Activated B cell treated with CpG ODN at 0.5 μM for 24 hours (primary cell): ENCODE data around the gene ERICH6B. TPM values are rescaled to one million over a fixed set of nuclear protein-coding genes. Genes with fewer than 3 reads are reported as not detected.
A peak's percentile ranks its signal among the peaks of the same experiment; 100 is the strongest.

Source experiments
- ATAC-seq: fragments of 200-7000 bp; cut with Tn5 transposase; one replicate; pipeline ENCODE4 v1.10.0; 2021; ENCODE audit warnings: low read depth, mild to moderate bottlenecking, moderate library complexity
- CTCF ChIA-PET: fragments of 350-600 bp; sonication (Branson Sonifier 250); formaldehyde crosslinking; loops from one replicate; lab custom pipeline; 2021; ENCODE audit warnings: antibody characterized with exemption; lab: Charles Lee
- POLR2A ChIA-PET: fragments of 350-600 bp; sonication (Branson Sonifier 250); formaldehyde crosslinking; loops from one replicate; lab custom pipeline; 2021; ENCODE audit warnings: antibody characterized with exemption; lab: Charles Lee
- DNase-seq: peaks from one replicate; pipeline ENCODE4 v3.0.0; 2022
- H3K27ac Mint-ChIP-seq: one replicate; pipeline ENCODE4 v1.8.0; 2020; ENCODE audit warnings: mixed read lengths
- H3K27me3 Mint-ChIP-seq: one replicate; pipeline ENCODE4 v1.8.0; 2021; ENCODE audit warnings: mixed read lengths
- H3K36me3 Mint-ChIP-seq: one replicate; pipeline ENCODE4 v1.8.0; 2021; ENCODE audit warnings: low read depth, mixed read lengths
- H3K4me1 Mint-ChIP-seq: one replicate; pipeline ENCODE4 v1.8.0; 2021; ENCODE audit warnings: mixed read lengths
- H3K4me3 Mint-ChIP-seq: one replicate; pipeline ENCODE4 v1.8.0; 2020; ENCODE audit warnings: mild to moderate bottlenecking, mixed read lengths
- H3K9me3 Mint-ChIP-seq: one replicate; pipeline ENCODE4 v1.8.0; 2020; ENCODE audit warnings: mixed read lengths
- CTCF ChIP-seq: fragments of 200-600 bp; IDR thresholded peaks from one replicate; pipeline ENCODE4 v1.8.0; 2022; ENCODE audit warnings: antibody characterized with exemption, mild to moderate bottlenecking
- intact Hi-C: fragments of 100-400 bp; cut with micrococcal nuclease; formaldehyde crosslinking; loops from one replicate; pipeline ENCODE4 v1.15.1; 2024
- total RNA-seq: library from RNA; stranded (reverse); gene quantifications from 2 replicates; pipeline ENCODE4 v1.2.3, GENCODE V29; 2022

The ERICH6B gene
- total RNA-seq, 1 donor from 2014 or later, result not detected

GRCh38 chr13:45516757-45517156, 98.8 kb downstream of the ERICH6B start:
- intact Hi-C loops, result no loop called here

GRCh38 chr13:45512098-45512496, 103.4 kb downstream of the ERICH6B start:
- Mint-ChIP-seq H3K36me3 (peaks cover 71% of the 10 kb centered on the region), H3K27ac (no peak overlapping the region), H3K27me3 (no peaks in the 10 kb centered on the region), H3K9me3 (no peaks in the 10 kb centered on the region), H3K4me1 (peaks cover 8% of the 10 kb centered on the region), H3K4me3 (no peak overlapping the region)
- TF ChIP-seq CTCF, result no peak
- ATAC-seq (no peak), DNase-seq (no peak)
- intact Hi-C loops, result no loop called here
- POLR2A ChIA-PET, result no interaction called here
- CTCF ChIA-PET, result interaction anchor here (1.0 to 1.5 kb wide), 3 partner anchors 9 to 809 kb away, joined by 3 to 5 read pairs (median 5); no protein-coding TSS in a partner anchor

More at GRCh38 chr13:45516757-45517156, 98.8 kb downstream of the ERICH6B start:
- Mint-ChIP-seq H3K27ac (no peak overlapping the region), H3K27me3 (no peaks in the 10 kb centered on the region), H3K36me3 (peaks cover 78% of the 10 kb centered on the region), H3K4me3 (no peak overlapping the region), H3K4me1 (no peaks in the 10 kb centered on the region), H3K9me3 (no peaks in the 10 kb centered on the region)
- POLR2A ChIA-PET, result no interaction called here
- TF ChIP-seq CTCF, result no peak
- CTCF ChIA-PET, result no interaction called here
- DNase-seq (no peak), ATAC-seq (no peak)

- peak; percentile 58 for ATAC-seq
- ChIA-PET POLR2A (no interaction called here), CTCF (interaction anchor here (1.0 to 1.5 kb wide), 4 partner anchors 8 to 810 kb away, joined by 3 to 5 read pairs (median 5); no protein-coding TSS in a partner anchor)
- H3K36me3 Mint-ChIP-seq, result peaks cover 71% of the 10 kb centered on the region
- peak; percentile 83 for TF ChIP-seq CTCF
- intact Hi-C loops, result loop anchor here (1.0 kb wide), 3 partner anchors 464 to 810 kb away; no protein-coding TSS in a partner anchor
- H3K27me3 Mint-ChIP-seq, result no peaks in the 10 kb centered on the region
- no peak overlapping the region for H3K27ac Mint-ChIP-seq
- H3K9me3 Mint-ChIP-seq, result no peaks in the 10 kb centered on the region
- peaks cover 8% of the 10 kb centered on the region for H3K4me1 Mint-ChIP-seq
- H3K4me3 Mint-ChIP-seq, result no peak overlapping the region
- DNase-seq, result no peak
Measured at GRCh38 chr13:45511310-45512097, 104.0 kb downstream of the ERICH6B start.

GRCh38 chr13:45510672-45511071, 104.9 kb downstream of the ERICH6B start:
- DNase-seq (no peak), ATAC-seq (no peak)
- Mint-ChIP-seq H3K27ac (no peak overlapping the region), H3K9me3 (no peaks in the 10 kb centered on the region), H3K4me3 (no peak overlapping the region), H3K27me3 (no peaks in the 10 kb centered on the region), H3K4me1 (peaks cover 8% of the 10 kb centered on the region), H3K36me3 (peaks cover 70% of the 10 kb centered on the region)
- ChIA-PET POLR2A (no interaction called here), CTCF (interaction anchor here (1.1 kb wide), 1 partner anchor 811 kb away, joined by 5 read pairs; no protein-coding TSS in a partner anchor)
- no peak for TF ChIP-seq CTCF
- intact Hi-C loops, result loop anchor here (1.0 kb wide), 3 partner anchors 463 to 811 kb away; no protein-coding TSS in a partner anchor

- DNase-seq (no peak), ATAC-seq (no peak)
- intact Hi-C loops, result no loop called here
- Mint-ChIP-seq H3K36me3 (peaks cover 72% of the 10 kb centered on the region), H3K4me3 (no peak overlapping the region), H3K4me1 (peaks cover 8% of the 10 kb centered on the region), H3K27ac (peak overlapping the region; percentile 47), H3K27me3 (no peaks in the 10 kb centered on the region), H3K9me3 (no peaks in the 10 kb centered on the region)
- TF ChIP-seq CTCF, result no peak
- CTCF ChIA-PET, result interaction anchor here (1.0 kb wide), 1 partner anchor 781 kb away, joined by 3 read pairs; no protein-coding TSS in a partner anchor
- POLR2A ChIA-PET, result no interaction called here
Measured at GRCh38 chr13:45508776-45509175, 106.8 kb downstream of the ERICH6B start.
